HepG2 (cell line): ENCODE data around the gene ZNF771. TPM values are rescaled to one million over a fixed set of nuclear protein-coding genes. Genes with fewer than 3 reads are reported as not detected.

Experiments
- ARHGAP35 ChIP-seq: sonication (generic); formaldehyde crosslinking; IDR thresholded peaks from 2 replicates; pipeline ENCODE4 v1.9.0; 2022; ENCODE audit warnings: mild to moderate bottlenecking, inconsistent platforms, moderate library complexity, missing genetic modification reagents, borderline replicate concordance
- ELF4 ChIP-seq: sonication (generic); formaldehyde crosslinking; IDR thresholded peaks from 2 replicates; pipeline ENCODE4 v1.5.0; 2020; ENCODE audit warnings: missing genetic modification reagents, mild to moderate bottlenecking, moderate library complexity, borderline replicate concordance
- FOXK2 ChIP-seq: fragments of 450-650 bp; IDR thresholded peaks from 2 replicates; pipeline ENCODE4 v1.6.1; 2016
- MTA3 ChIP-seq: sonication (generic); formaldehyde crosslinking; IDR thresholded peaks from 2 replicates; pipeline ENCODE4 v1.4.0; 2020; ENCODE audit warnings: missing genetic modification reagents
- MXI1 ChIP-seq: IDR thresholded peaks from 3 replicates; pipeline ENCODE4 v1.6.1; 2012; ENCODE audit warnings: low read depth, low read length, inconsistent platforms, borderline replicate concordance
- NRL ChIP-seq: sonication (generic); formaldehyde crosslinking; IDR thresholded peaks from 2 replicates; pipeline ENCODE4 v1.5.0; 2020; ENCODE audit warnings: missing genetic modification reagents, mild to moderate bottlenecking, moderate library complexity, borderline replicate concordance
- RBAK ChIP-seq: sonication (generic); formaldehyde crosslinking; IDR thresholded peaks from 2 replicates; pipeline ENCODE4 v1.5.1; 2020; ENCODE audit warnings: mild to moderate bottlenecking, missing genetic modification reagents
- RFX1 ChIP-seq: fragments of 450-650 bp; IDR thresholded peaks from 2 replicates; pipeline ENCODE4 v1.6.1; 2017
- RXRA ChIP-seq: sonication (generic); formaldehyde crosslinking; IDR thresholded peaks from 2 replicates; pipeline ENCODE4 v1.5.1; 2020; ENCODE audit warnings: missing genetic modification reagents
- SRF ChIP-seq: IDR thresholded peaks from 2 replicates; pipeline ENCODE4 v1.6.1; 2011; ENCODE audit warnings: mild to moderate bottlenecking, low read depth, low read length, moderate library complexity
- SRSF1 ChIP-seq: fragments of 200-400 bp; formaldehyde crosslinking; optimal IDR thresholded peaks from 2 replicates; pipeline ENCODE3; 2017; ENCODE audit warnings: mild to moderate bottlenecking, low read depth, low read length, moderate library complexity
- SRSF4 ChIP-seq: fragments of 200-400 bp; formaldehyde crosslinking; IDR thresholded peaks from one replicate; pipeline ENCODE4 v1.6.1; 2018; ENCODE audit warnings: mild to moderate bottlenecking, low read depth, low read length, moderate library complexity; ENCODE audit not compliant: poor library complexity, severe bottlenecking
- YEATS2 ChIP-seq: sonication (generic); formaldehyde crosslinking; IDR thresholded peaks from 2 replicates; pipeline ENCODE4 v1.4.0; 2020; ENCODE audit warnings: missing genetic modification reagents, borderline replicate concordance
- ZNF577 ChIP-seq: sonication (generic); formaldehyde crosslinking; IDR thresholded peaks from 2 replicates; pipeline ENCODE4 v1.4.0; 2020; ENCODE audit warnings: mild to moderate bottlenecking, low read depth, missing genetic modification reagents, borderline replicate concordance
- ZNF703 ChIP-seq: sonication (generic); formaldehyde crosslinking; IDR thresholded peaks from 2 replicates; pipeline ENCODE4 v1.5.1; 2020; ENCODE audit warnings: missing genetic modification reagents, mild to moderate bottlenecking, moderate library complexity, borderline replicate concordance
- ZNF713 ChIP-seq: sonication (generic); formaldehyde crosslinking; IDR thresholded peaks from 2 replicates; pipeline ENCODE4 v1.4.0; 2020; ENCODE audit warnings: mild to moderate bottlenecking, missing genetic modification reagents
- ZNF841 ChIP-seq: sonication (generic); formaldehyde crosslinking; IDR thresholded peaks from 2 replicates; pipeline ENCODE4 v1.8.1; 2023; ENCODE audit warnings: missing genetic modification reagents, borderline replicate concordance
- polyA plus RNA-seq, 8 experiments: library from polyadenylated mRNA; depleted of rRNA in 3 of 8; stranded (reverse) in 7 of 8; unstranded in 1 of 8; fragments of >200 nt; fragmentation: Illumina TruSeq in 4 of 8; extraction: Trizol in 4 of 8; gene quantifications; 2 replicates each; pipeline versions ENCODE4 v1.2.1 to v1.2.3, GENCODE V29; 2011 to 2016; ENCODE audit warnings: low read depth in 4 of 8, missing spikeins in 1 of 8, mixed read lengths in 1 of 8; ENCODE audit not compliant: insufficient read depth in 1 of 8
- total RNA-seq, 5 experiments: library from RNA; depleted of rRNA; stranded (reverse); fragments of >200 nt; fragmentation: Illumina TruSeq; extraction: Trizol; gene quantifications; 2 replicates each; pipeline ENCODE4 v1.2.3, GENCODE V29; 2016; ENCODE audit warnings: low read depth in 1 of 5
- TF ChIP-seq, protein P1 (sequence below): sonication (generic); formaldehyde crosslinking; conservative IDR thresholded peaks from 2 replicates; pipeline ENCODE4 v1.4.0; 2020; ENCODE audit warnings: missing genetic modification reagents
- TF ChIP-seq, protein P2 (sequence below): sonication (generic); formaldehyde crosslinking; IDR thresholded peaks from 2 replicates; pipeline ENCODE4 v1.5.1; 2020; ENCODE audit warnings: missing genetic modification reagents, mild to moderate bottlenecking, borderline replicate concordance
- TF ChIP-seq, protein P3 (sequence below): sonication (generic); formaldehyde crosslinking; conservative IDR thresholded peaks from 2 replicates; pipeline ENCODE4 v1.5.0; 2020; ENCODE audit warnings: missing genetic modification reagents
- TF ChIP-seq, protein P4 (sequence below): sonication (generic); formaldehyde crosslinking; IDR thresholded peaks from 2 replicates; pipeline ENCODE4 v1.4.0; 2020; ENCODE audit warnings: missing genetic modification reagents
- TF ChIP-seq, protein P5 (sequence below): IDR thresholded peaks from 2 replicates; pipeline ENCODE4 v1.6.1; 2012; ENCODE audit warnings: inconsistent platforms

The ZNF771 gene
- total and polyA plus RNA-seq, 2 of the 13 experiments (the other 11 are each of a cell fraction or from before 2014, with no cell fraction given): 5.0 to 11.8 TPM

DNA sequence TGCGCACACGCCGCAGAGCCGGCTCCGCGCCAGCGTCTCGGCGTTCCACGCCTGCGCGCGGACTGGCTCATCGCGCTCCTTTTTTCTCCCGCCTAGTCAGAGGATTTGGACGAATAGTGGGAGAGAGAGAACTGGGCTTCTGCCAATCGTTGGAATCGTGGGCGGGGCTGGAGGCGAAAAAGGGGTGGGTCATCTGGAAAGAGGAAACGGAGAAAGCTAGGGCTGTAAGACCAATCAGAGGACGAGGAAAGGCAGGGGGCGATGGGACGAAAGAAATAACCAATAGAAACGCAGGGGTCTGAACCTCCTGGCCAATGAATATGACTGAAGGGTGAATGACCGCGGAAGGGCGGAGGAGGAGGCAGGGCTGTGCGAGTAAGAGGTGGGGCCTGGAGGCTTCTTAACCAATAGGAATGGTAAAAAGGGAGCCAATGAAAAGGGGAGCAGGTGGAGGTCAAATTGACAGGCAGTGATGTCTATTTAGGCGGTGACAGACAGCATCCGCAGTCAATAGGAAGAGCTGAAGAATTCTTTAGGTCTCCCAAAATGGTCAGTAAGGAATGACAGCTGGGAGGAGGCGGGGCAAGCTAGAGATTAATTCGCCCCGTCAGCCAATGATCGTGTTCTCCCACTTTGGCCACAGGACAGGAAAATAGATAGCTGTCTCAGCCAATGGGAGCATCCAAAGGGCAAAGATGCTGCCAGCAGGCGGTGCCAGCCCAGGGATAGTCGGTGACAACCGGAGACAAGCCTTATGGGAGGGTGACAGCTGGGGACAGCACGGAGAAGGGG, 36.8 kb upstream of the ZNF771 start, which contains the start of gene TBC1D10B (continued):
- TF ChIP-seq, protein P1, sequence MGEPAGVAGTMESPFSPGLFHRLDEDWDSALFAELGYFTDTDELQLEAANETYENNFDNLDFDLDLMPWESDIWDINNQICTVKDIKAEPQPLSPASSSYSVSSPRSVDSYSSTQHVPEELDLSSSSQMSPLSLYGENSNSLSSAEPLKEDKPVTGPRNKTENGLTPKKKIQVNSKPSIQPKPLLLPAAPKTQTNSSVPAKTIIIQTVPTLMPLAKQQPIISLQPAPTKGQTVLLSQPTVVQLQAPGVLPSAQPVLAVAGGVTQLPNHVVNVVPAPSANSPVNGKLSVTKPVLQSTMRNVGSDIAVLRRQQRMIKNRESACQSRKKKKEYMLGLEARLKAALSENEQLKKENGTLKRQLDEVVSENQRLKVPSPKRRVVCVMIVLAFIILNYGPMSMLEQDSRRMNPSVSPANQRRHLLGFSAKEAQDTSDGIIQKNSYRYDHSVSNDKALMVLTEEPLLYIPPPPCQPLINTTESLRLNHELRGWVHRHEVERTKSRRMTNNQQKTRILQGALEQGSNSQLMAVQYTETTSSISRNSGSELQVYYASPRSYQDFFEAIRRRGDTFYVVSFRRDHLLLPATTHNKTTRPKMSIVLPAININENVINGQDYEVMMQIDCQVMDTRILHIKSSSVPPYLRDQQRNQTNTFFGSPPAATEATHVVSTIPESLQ (CRISPR knock-in tag): 0 out of 2 replicates have a peak, but pooled peaks have one; percentile 19
- TF ChIP-seq SRF (peak; percentile 99), RFX1 (no peak), FOXK2 (peak; percentile 44; the same call in 1 of the 2 replicates), ZNF577 (CRISPR knock-in tag) (no peak), ZNF703 (CRISPR knock-in tag) (no peak), ARHGAP35 (CRISPR knock-in tag) (no peak), NRL (CRISPR knock-in tag) (no peak), ZNF841 (no peak), ELF4 (CRISPR knock-in tag) (no peak; the same call in 1 of the 2 replicates), SRSF4 (no peak), RBAK (CRISPR knock-in tag) (no peak), ZNF713 (CRISPR knock-in tag) (no peak), YEATS2 (CRISPR knock-in tag) (peak; percentile 62; the same call in 1 of the 2 replicates), SRSF1 (no peak), RXRA (CRISPR knock-in tag) (peak; percentile 76; the same call in 1 of the 2 replicates), MXI1 (peak; percentile 87; the same call in 1 of the 3 replicates), MTA3 (CRISPR knock-in tag) (no peak)
- TF ChIP-seq, protein P2, sequence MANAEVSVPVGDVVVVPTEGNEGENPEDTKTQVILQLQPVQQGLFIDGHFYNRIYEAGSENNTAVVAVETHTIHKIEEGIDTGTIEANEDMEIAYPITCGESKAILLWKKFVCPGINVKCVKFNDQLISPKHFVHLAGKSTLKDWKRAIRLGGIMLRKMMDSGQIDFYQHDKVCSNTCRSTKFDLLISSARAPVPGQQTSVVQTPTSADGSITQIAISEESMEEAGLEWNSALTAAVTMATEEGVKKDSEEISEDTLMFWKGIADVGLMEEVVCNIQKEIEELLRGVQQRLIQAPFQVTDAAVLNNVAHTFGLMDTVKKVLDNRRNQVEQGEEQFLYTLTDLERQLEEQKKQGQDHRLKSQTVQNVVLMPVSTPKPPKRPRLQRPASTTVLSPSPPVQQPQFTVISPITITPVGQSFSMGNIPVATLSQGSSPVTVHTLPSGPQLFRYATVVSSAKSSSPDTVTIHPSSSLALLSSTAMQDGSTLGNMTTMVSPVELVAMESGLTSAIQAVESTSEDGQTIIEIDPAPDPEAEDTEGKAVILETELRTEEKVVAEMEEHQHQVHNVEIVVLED (CRISPR knock-in tag): peak; percentile 40; the same call in 1 of the 2 replicates
- TF ChIP-seq, protein P3, sequence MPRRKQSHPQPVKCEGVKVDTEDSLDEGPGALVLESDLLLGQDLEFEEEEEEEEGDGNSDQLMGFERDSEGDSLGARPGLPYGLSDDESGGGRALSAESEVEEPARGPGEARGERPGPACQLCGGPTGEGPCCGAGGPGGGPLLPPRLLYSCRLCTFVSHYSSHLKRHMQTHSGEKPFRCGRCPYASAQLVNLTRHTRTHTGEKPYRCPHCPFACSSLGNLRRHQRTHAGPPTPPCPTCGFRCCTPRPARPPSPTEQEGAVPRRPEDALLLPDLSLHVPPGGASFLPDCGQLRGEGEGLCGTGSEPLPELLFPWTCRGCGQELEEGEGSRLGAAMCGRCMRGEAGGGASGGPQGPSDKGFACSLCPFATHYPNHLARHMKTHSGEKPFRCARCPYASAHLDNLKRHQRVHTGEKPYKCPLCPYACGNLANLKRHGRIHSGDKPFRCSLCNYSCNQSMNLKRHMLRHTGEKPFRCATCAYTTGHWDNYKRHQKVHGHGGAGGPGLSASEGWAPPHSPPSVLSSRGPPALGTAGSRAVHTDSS (CRISPR knock-in tag): no peak
- TF ChIP-seq, protein P4, sequence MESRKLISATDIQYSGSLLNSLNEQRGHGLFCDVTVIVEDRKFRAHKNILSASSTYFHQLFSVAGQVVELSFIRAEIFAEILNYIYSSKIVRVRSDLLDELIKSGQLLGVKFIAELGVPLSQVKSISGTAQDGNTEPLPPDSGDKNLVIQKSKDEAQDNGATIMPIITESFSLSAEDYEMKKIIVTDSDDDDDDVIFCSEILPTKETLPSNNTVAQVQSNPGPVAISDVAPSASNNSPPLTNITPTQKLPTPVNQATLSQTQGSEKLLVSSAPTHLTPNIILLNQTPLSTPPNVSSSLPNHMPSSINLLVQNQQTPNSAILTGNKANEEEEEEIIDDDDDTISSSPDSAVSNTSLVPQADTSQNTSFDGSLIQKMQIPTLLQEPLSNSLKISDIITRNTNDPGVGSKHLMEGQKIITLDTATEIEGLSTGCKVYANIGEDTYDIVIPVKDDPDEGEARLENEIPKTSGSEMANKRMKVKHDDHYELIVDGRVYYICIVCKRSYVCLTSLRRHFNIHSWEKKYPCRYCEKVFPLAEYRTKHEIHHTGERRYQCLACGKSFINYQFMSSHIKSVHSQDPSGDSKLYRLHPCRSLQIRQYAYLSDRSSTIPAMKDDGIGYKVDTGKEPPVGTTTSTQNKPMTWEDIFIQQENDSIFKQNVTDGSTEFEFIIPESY (CRISPR knock-in tag): no peak
- TF ChIP-seq, protein P5, sequence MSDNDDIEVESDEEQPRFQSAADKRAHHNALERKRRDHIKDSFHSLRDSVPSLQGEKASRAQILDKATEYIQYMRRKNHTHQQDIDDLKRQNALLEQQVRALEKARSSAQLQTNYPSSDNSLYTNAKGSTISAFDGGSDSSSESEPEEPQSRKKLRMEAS: 0 out of 2 replicates have a peak, but pooled peaks have one; percentile 16
